Left cardiac atrium (tissue), 4 donors: ENCODE measurements around the gene PPL. TPM values are rescaled to one million over a fixed set of nuclear protein-coding genes. Genes with fewer than 3 reads are reported as not detected.
"Not testable (repeated sequence)": the region's sequence is repeated elsewhere in the genome, so short reads cannot be mapped to it uniquely, and the experiment has no call there.

Experiments
- ATAC-seq, 2 donors: fragments of 200-7000 bp; cut with Tn5 transposase; one replicate each; pipeline ENCODE4 v1.9.1; 2020; ENCODE audit warnings: mild to moderate bottlenecking in 2 of 2, moderate library complexity in 2 of 2
- DNase-seq: peaks from one replicate; pipeline ENCODE4 v3.0.0-alpha.2; 2020
- intact Hi-C, 2 donors: fragments of 100-400 bp; cut with DNase I; formaldehyde crosslinking; loops; one replicate each; pipeline versions ENCODE4 v1.14.1 to v1.15.1; 2022 to 2023
- long read RNA-seq: library from polyadenylated mRNA; unstranded; transcript quantifications from one replicate; pipeline ENCODE4 v2.0.0, GENCODE V29; 2021
- total RNA-seq, 2 donors: library from RNA; stranded (reverse); fragmentation: NEBNext Ultra II Directional; extraction: Animal tissue kit (Norgen Biotek cat#: 25700); gene quantifications; one replicate each; pipeline ENCODE4 v1.2.1, GENCODE V29; 2021
- donor health status: DM: no; HTN: yes; CAD: no.
- donor health status: DM: no; HTN: yes; CAD: no; lungs with severe emphysema.
- donor health status: DM: yes; HTN: yes; CAD: no.
- donor health status: Dilated cardiomyopathy.

Gene PPL, protein sequence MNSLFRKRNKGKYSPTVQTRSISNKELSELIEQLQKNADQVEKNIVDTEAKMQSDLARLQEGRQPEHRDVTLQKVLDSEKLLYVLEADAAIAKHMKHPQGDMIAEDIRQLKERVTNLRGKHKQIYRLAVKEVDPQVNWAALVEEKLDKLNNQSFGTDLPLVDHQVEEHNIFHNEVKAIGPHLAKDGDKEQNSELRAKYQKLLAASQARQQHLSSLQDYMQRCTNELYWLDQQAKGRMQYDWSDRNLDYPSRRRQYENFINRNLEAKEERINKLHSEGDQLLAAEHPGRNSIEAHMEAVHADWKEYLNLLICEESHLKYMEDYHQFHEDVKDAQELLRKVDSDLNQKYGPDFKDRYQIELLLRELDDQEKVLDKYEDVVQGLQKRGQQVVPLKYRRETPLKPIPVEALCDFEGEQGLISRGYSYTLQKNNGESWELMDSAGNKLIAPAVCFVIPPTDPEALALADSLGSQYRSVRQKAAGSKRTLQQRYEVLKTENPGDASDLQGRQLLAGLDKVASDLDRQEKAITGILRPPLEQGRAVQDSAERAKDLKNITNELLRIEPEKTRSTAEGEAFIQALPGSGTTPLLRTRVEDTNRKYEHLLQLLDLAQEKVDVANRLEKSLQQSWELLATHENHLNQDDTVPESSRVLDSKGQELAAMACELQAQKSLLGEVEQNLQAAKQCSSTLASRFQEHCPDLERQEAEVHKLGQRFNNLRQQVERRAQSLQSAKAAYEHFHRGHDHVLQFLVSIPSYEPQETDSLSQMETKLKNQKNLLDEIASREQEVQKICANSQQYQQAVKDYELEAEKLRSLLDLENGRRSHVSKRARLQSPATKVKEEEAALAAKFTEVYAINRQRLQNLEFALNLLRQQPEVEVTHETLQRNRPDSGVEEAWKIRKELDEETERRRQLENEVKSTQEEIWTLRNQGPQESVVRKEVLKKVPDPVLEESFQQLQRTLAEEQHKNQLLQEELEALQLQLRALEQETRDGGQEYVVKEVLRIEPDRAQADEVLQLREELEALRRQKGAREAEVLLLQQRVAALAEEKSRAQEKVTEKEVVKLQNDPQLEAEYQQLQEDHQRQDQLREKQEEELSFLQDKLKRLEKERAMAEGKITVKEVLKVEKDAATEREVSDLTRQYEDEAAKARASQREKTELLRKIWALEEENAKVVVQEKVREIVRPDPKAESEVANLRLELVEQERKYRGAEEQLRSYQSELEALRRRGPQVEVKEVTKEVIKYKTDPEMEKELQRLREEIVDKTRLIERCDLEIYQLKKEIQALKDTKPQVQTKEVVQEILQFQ (N-terminal part only)
- 10 to 100 TPM in 1 of 2 donors, 1 to 10 TPM in 1; 6.1 to 15.8 TPM for total RNA-seq
- long read RNA-seq, partial matches to known transcripts = 7 of 10 reads
- long read RNA-seq, other reads (novel, unspliced or antisense) = 3 of 10 reads

GRCh38 chr16:4936991-4937781 lies at the start of gene PPL:
PPL (minus strand) TSS chr16:4937148; CDS start chr16:4937045, 103 bp downstream.
- intact Hi-C loops = loop anchor here in 1 of 2 donors (10.0 kb wide), 1 partner anchor 52 kb away; no protein-coding TSS in a partner anchor
- DNase-seq = peak; percentile 56
- peak; percentile 45 to 69 for ATAC-seq

- intact Hi-C loops = no loop called here
- DNase-seq (no peak), ATAC-seq (no peak)
Measured at GRCh38 chr16:4984174-4984990, 47.4 kb upstream of the PPL start.

GRCh38 chr16:4982056-4982867 lies 45.3 kb upstream of the PPL start:
- DNase-seq = peak; percentile 54
- ATAC-seq = peak; percentile 92 to 94
- intact Hi-C loops = no loop called here

- DNase-seq (no peak), ATAC-seq (no peak)
- intact Hi-C loops = no loop called here
Measured at GRCh38 chr16:4981473-4981872, 44.5 kb upstream of the PPL start.

DNA sequence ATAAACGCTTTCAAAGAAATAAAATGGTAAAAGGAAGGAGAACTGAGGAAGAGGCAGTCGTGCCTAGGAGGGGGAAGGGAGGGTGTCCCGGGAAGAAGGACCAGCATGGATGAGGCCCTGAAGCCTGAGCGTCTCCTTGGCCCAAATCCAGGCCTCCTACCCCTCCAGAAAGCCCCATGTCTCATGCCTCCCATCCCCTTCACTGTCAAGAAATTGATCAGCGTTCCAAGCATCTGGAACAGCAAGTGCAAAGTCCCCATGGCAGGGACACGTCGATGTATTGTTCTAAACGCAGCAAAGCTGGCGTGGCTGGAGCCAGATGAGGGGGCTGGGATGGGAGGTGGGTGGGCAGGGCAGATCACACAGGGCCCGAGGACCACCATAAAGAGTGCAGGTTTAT lies 43.7 kb upstream of the PPL start:
- DNase-seq = no peak
- intact Hi-C loops = no loop called here
- ATAC-seq = no peak

- DNase-seq (no peak), ATAC-seq (no peak)
- intact Hi-C loops = no loop called here
Measured at GRCh38 chr16:4979736-4980660, 43.0 kb upstream of the PPL start.

- DNase-seq (no peak), ATAC-seq (no peak)
- intact Hi-C loops = no loop called here
Measured at GRCh38 chr16:4979164-4979563, 42.2 kb upstream of the PPL start.

- DNase-seq (no peak), ATAC-seq (no peak)
- intact Hi-C loops = no loop called here
Measured at GRCh38 chr16:4976611-4977145, 39.7 kb upstream of the PPL start.

DNA sequence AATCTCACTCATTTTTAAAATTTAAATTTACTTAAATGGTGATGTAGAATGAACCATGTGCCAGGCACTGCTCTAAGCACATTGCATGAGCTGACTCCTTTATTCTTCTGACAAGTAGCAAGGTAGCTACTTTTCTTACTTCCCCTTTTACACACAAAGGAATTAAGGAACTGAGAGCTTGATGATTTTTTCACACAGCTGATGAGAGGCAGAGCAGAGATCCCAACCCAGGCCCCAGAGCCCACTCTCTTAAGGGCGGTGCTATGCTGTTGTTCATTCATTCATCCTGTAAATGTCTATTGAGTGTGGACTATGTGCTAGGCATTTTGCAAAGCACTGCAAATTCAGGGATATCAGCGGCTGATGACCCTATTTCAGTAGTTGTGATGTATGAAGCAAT lies 39.1 kb upstream of the PPL start:
- intact Hi-C loops = no loop called here
- ATAC-seq = no peak
- DNase-seq = no peak

DNA sequence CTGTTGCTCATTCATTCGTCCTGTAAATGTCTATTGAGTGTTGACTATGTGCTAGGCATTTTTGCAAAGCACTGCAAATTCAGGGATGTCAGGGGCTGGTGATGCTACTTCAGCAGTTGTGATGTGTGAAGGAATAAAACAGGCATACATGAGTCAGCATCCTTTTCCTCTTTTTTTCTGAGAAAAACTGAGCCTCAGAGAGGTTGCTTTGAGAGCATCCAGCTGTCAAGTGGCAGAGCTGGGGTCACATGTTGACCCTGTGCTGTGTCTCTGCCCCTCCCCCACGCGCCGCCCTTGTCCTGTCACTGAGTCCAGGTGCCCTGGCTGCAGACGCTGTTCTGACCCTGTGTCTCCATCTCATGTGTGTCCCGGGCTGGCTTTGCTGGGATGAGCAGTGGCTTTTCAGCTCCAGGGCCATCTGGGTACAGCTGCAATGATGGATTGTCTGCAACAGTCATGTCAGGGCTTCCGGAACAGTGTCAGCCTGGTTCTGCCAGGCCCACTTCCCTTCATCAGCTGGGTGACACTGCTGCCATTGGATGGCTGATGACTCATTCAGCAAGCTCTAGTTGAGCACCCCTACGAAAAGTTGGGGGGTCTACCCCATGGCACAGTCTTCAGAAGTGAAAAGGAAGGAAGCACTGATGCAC lies 36.1 kb upstream of the PPL start:
- DNase-seq (no peak), ATAC-seq (no peak)
- intact Hi-C loops = no loop called here

DNA sequence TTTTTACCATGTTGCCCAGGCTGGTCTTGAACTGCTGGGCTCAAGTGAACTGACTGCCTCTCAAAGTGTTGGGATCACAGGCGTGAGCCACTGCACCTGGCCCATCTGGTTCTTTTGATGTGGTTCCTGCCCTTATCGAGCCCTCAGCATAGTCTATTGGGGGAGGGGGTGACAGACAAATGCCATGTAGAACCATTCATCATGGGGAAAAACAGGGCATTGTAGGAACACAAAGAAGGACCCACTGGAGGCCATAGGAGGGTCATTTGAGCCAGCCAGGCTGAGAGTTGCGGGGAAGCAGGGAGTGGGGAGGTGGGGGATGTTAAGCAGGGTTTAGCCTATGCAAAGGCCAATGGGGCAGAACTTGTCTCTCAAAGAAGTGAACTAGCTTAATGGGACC lies 33.1 kb upstream of the PPL start:
- DNase-seq = no peak
- ATAC-seq = no peak
- intact Hi-C loops = no loop called here

- no peak for DNase-seq
- ATAC-seq = no peak
- intact Hi-C loops = loop anchor here in 1 of 2 donors (10.0 kb wide), 1 partner anchor 56 kb away; no protein-coding TSS in a partner anchor
Measured at GRCh38 chr16:4968879-4969483, 32.0 kb upstream of the PPL start.

DNA sequence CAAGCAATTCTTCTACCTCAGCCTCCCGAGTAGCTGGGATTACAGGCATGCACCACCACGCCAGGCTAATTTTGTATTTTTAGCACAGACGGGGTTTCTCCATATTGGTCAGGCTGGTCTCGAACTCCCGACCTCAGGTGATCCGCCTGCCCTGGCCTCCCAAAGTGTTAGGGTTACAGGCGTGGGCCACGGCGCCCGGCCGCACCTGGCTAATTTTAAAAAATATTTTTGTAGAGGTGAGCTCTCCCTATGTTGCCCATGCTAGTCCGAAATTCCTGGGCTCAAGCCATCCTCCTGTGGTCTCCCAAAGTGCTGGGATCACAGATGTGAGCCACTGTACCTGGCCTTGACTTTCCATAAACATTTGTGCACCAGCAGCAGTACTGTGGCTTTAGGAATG lies 31.3 kb upstream of the PPL start:
- intact Hi-C loops = loop anchor here in 1 of 2 donors (10.0 kb wide), 1 partner anchor 57 kb away; no protein-coding TSS in a partner anchor
- not testable (repeated sequence) for ATAC-seq, DNase-seq

DNA sequence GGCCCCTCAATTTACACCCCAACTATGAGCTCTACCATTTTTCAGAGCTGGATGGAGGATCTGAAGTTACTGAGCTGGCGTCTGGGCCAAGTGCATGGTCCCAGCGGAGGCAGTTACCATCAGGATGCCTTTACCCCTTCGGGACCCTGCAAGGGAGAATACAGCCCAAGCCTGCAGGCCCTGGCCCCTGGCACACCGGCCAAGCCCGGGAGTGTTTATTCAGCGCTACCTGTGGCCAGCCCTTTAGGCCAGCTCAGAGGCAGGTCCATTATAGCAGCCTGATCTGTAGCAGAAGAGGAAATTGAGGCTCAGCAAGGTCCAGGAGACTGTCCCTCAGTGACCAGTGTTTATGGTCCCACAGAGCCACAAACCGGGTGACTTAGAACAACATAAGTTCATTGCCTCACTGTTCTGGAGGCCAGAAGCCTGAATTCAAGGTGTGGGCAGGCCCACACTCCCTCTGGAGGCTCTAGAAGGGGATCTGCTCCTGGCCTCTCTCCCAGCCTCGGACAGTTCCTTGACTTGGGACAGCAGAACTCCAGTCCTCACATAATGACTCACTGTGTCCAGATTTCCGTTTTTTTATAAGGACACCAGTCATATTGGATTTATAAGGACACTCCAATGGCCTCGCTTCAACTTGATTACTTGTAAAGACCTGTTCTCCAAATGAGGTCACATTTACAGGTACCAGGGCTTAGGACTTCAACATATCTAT lies 29.9 kb upstream of the PPL start:
- ATAC-seq (no peak), DNase-seq (no peak)
- intact Hi-C loops = loop anchor here in 1 of 2 donors (10.0 kb wide), 1 partner anchor 58 kb away; no protein-coding TSS in a partner anchor
